ENCODE data around the gene ADAD2.
"Not testable (repeated sequence)": the region's sequence is repeated elsewhere in the genome, so short reads cannot be mapped to it uniquely, and the experiment has no call there.

Gene ADAD2

DNA sequence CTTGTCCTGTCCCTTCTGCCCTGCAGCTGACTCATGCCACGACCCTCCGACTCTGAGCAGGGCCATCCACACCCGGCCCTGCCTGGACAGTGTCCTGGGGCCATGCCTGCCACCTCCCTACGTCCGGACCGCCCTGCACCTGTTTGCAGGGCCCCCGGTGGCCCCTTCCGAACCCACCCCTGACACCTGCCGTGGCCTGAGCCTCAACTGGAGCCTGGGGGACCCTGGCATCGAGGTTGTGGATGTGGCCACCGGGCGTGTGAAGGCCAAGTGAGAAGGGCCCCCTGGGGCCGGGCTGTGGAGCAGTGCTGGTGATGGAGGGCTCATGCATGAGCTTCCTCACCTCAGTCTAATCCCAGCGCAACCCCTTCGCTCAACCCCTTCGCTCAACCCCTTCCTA lies 5.1 kb downstream of the ADAD2 start:
- TF ChIP-seq POLR2A (IDR thresholded peaks at IDR 0.05; ENCODE audit: low read length), result no peak
- TF ChIP-seq GATA1 (IDR thresholded peaks at IDR 0.05; ENCODE audit: low read depth, low read length), result no peak
- DNase-seq, result no peak

DNA sequence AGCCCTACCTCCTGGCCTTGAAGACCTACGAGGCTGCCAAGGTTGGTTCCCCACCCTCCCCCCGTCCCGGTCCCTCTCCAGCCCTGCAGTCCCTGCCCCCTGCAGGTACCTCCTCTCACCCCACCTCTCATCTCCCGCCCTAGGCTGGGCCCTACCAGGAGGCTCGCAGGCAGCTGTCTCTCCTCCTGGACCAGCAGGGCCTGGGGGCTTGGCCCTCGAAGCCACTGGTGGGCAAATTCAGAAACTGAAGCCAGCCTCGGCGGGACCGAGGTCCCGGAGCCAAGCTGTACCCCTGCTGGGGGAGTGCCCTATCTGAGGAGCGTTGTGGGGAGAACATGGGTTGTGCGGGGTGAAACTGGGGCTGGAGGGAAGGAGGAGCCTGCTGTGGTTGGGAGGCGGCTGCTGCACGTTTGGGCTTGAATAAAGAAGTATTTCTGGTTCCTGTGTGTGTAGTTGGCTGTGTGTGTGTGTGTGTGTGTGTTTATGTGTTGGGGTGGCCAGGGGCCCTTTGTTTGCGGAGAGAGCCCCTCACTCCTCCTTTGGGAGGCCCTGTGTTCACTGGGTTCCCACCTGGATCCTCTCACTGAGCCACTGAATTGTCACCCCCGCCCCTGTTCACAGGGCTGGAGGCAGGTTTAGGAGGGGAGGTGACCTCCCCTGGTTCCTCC lies 5.9 kb downstream of the ADAD2 start:
- TF ChIP-seq POLR2A (IDR thresholded peaks at IDR 0.05; ENCODE audit: low read length) (no peak), GATA1 (IDR thresholded peaks at IDR 0.05; ENCODE audit: low read depth, low read length) (no peak)
- DNase-seq, result no peak

DNA sequence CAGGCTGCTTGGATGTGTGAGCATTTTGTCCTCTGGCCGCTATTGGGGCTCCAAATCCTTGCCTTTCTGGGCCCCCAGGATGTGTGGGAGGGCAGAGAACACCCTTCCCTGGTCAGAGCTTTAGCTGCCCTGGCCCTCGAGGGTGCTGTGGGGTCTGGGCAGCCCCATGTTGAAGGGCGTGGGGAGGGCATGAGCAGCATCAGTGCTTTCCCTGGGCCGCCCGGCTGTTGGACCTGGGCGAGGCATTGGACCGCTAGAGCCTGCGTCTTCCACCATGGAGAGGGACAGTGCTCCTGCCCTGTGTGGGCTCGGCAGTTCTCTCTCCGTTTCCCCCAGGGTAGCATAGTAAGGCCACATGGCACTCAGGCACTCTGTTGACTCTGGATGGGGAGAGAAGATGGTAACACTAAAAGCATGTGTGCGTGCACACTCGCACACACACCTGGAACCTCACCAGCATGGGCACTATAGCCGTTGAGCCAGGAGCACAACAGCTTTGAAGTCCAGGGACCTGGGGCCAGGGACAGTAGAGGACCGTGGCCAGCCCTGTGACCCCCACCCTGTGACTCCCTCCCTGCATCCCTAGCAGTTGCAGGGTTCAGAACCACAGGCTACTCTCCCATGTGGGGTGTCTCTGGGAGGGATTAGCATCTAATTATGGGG lies 6.6 kb downstream of the ADAD2 start:
- no peak for DNase-seq
- TF ChIP-seq GATA1 (IDR thresholded peaks at IDR 0.05; ENCODE audit: low read depth, low read length) (no peak), POLR2A (IDR thresholded peaks at IDR 0.05; ENCODE audit: low read length) (no peak)

DNA sequence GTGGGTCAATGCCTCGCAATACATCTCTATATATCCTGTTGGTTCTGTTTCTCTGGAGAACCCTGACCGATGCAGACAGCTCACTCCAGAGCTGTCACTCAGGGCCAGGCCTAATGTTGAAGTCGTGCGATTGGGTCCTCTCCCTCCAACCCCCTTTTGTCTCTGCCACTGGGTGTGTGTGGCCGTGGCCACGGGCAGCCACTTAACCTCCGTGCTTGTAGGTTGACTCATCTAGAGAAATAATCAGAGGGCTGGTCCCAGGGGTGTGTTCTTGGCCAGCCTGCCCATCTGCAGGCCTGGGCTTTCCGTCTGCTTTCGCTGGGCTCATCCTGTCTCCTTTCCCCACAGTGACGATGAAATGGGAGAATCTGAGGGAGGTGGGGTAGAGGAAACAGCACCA lies 7.4 kb downstream of the ADAD2 start:
- no peak for DNase-seq

DNA sequence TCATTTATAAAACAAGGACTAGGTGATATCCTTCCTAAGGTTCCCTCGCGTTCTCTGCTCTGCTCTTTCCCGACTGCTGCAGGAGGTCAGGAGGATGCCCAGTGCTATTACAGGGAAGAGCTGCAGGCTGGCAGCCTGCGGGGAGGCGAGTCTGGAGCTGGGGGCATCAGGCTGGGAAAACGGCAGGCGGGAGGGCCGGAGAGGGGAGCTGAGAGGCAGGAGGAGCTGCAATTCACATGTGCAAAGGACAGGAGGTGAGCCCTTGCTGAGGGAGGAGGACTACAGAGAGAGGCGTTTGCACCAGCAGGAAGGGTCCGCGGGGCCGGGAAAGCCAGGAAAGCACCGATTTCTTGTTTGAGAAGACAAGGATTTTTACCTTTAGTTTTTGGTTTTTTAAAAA lies 8.1 kb downstream of the ADAD2 start:
- DNase-seq, result no peak
- TF ChIP-seq GATA1 (IDR thresholded peaks at IDR 0.05; ENCODE audit: low read depth, low read length) (no peak), POLR2A (IDR thresholded peaks at IDR 0.05; ENCODE audit: low read length) (no peak)

More for the DNA sequence above, 7.4 kb downstream of the ADAD2 start:
- no peak for TF ChIP-seq GATA1 (IDR thresholded peaks at IDR 0.05; ENCODE audit: low read depth, low read length)
- TF ChIP-seq POLR2A (IDR thresholded peaks at IDR 0.05; ENCODE audit: low read length), result no peak

DNA sequence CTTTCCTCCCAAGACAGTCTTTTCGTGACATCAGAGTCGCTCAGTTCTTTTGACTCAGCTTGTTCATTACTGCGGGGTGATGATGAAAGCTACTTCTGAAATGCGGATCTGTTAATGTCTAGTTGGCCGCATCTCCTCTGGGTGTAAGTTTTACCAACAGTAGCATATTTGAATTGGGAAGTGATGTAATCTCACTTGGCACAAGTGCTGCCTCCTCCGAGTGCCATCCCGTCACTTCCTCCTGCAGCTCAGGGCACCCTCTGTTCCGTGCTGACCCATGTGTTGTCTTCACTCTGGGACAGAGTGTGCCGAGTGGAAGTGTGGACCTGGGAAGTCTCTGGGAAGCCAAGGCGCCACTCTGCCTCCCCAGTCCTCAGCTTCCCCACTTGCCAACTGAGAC lies 8.9 kb downstream of the ADAD2 start:
- TF ChIP-seq GATA1 (IDR thresholded peaks at IDR 0.05; ENCODE audit: low read depth, low read length) (no peak), POLR2A (IDR thresholded peaks at IDR 0.05; ENCODE audit: low read length) (no peak)
- DNase-seq, result no peak

DNA sequence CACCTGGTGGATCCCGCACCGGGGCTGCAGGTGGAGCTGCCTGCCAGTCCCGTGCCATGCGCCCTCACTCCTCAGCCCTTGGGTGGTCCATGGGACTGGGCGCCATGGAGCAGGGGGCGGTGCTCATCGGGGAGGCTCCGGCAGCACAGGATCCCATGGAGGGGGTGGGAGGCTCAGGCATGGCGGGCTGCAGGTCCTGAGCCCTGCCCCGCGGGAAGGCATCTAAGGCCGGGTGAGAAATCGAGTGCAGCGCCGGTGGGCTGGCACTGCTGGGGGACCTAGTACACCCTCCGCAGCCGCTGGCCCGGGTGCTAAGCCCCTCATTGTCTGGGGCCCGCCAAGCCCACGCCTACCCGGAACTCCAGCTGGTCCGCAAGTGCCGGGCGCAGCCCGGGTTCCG lies 13.6 kb downstream of the ADAD2 start:
- DNase-seq, result not testable (repeated sequence)

DNA sequence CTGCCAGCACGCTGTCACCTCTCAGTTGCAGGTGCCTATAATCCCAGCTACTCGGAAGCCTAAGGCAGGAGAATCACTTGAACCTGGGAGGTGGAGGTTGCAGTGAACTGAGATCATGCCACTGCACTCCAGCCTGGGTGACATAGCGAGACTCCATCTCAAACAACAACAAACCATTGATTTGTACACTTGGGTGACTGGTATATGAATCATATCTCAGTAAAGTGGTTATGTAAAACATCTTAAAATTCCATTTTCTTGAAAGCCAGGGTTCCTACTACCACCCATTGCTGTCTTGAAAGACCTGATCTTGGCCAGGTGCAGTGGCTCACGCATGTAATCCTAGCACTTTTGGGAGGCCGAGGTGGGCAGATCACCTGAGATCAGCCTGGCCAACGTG lies 14.2 kb downstream of the ADAD2 start:
- DNase-seq, result not testable (repeated sequence)

DNA sequence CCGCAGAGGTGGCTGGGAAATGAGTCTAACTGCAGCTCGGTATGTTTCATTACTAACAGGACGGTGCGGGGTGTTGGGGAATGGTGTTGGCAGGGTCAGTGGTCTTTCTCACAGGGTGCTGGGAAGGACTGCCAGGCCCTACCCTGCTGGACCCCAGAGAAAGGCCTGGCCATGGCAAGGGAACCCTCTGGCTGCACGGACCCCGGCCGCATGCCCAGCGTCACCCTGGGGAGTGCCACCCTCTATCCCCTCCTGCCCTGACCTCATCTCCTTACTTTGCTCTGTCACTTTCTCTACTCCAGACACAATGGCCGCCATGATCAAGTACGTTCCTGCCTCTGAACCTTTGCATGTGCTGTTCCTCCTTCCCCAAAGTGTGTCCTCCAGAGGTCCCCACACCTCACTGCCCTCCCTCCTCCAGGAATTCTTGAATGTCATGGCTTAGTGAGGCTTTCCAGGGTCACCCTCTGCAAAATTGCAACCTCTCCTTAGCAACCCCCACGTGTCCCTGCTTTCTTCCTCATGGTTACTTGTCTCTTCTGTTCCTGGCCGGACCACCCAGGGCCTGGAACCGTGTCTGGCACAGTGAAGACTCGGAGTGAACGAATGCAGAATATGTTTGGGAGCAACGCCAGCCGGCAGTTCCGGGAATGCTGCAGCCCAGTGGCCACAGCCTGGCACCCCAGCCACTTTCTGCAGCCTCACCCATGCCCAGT lies 15.2 kb downstream of the ADAD2 start:
- TF ChIP-seq GATA1 (IDR thresholded peaks at IDR 0.05; ENCODE audit: low read depth, low read length), result no peak
- no peak for TF ChIP-seq POLR2A (IDR thresholded peaks at IDR 0.05; ENCODE audit: low read length)
- no peak for DNase-seq

DNA sequence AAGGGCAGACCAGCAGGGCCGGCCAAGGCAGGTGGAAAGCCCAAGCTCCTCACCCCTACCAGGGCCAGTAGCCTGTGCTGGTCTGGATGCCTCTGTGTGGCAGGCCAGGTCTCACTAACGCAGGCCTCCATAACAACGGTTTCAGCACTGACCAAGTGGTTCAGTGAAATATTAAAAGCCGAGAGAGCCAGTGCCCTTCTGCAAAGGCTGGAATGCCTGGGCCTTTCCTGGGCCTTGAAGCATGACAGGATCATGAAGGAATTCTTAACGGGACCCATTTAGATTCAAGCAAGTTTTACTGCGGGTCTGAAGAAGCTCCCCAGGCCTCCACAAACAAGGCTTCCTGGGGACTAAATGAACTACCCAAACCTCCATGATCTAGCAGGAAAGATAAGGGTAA lies 16.3 kb downstream of the ADAD2 start:
- no peak for TF ChIP-seq GATA1 (IDR thresholded peaks at IDR 0.05; ENCODE audit: low read depth, low read length)
- no peak for TF ChIP-seq POLR2A (IDR thresholded peaks at IDR 0.05; ENCODE audit: low read length)
- no peak for DNase-seq

DNA sequence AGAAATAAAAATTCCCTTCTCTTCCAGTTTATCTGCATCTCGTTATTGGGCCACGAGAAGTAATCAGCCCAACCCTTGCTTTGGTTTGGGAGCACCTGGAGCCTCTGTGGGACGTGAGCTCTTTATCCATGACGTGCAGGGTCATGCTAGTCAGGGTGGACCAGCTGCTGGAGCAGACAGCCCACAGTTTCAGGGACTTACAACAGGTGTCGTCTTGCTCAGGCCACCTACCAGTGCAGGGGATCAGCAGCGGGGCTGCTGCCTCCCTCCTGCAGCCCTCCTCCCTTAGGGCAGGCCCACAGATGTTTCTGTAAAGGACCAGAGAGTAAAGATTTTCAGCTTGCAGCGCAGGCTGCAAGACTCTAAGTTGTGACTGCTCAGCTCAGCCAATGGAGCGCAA lies 16.9 kb downstream of the ADAD2 start:
- DNase-seq, result no peak

DNA sequence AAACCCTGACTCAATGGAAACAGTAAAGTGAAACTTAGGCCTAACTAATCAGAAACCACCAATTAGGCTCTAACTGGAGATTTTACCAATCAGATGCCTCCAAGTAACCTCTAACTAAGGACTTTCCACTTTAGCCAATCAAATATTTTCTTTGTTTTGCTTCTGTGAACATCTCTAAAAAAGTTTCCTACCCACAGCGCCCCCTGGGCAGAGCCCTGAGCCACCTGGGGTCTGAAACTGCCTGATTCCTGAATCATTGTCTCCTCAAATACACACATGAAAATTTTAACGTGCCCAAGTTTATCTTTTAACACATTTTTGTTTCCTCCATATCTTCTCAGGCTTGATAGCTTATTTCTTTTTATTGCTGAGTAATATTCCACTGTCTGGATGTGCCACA lies 19.0 kb downstream of the ADAD2 start:
- no peak for DNase-seq
- no peak for TF ChIP-seq POLR2A (IDR thresholded peaks at IDR 0.05; ENCODE audit: low read length)
- no peak for TF ChIP-seq GATA1 (IDR thresholded peaks at IDR 0.05; ENCODE audit: low read depth, low read length)

More for the DNA sequence above, 16.9 kb downstream of the ADAD2 start:
- TF ChIP-seq GATA1 (IDR thresholded peaks at IDR 0.05; ENCODE audit: low read depth, low read length) (no peak), POLR2A (IDR thresholded peaks at IDR 0.05; ENCODE audit: low read length) (no peak)

DNA sequence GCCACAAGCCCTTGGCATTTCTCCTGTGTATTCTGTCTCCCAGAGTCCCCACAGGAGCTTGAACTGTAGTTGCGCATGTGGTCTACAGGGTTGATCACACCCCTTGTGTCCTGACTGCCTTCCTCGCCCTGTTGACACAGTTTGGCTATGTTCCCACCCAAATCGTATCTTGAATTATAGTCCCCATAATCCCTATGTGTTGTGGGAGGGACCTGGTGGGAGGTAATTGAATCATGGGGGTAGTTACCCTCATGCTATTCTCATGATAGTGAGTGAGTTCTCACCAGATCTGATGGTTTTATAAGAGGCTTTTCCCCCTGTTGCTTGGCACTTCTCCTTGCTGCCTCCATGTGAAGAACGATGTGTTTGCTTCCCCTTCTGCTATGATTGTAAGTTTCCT lies 21.2 kb downstream of the ADAD2 start:
- TF ChIP-seq POLR2A (IDR thresholded peaks at IDR 0.05; ENCODE audit: low read length) (no peak), GATA1 (IDR thresholded peaks at IDR 0.05; ENCODE audit: low read depth, low read length) (no peak)
- DNase-seq, result no peak

DNA sequence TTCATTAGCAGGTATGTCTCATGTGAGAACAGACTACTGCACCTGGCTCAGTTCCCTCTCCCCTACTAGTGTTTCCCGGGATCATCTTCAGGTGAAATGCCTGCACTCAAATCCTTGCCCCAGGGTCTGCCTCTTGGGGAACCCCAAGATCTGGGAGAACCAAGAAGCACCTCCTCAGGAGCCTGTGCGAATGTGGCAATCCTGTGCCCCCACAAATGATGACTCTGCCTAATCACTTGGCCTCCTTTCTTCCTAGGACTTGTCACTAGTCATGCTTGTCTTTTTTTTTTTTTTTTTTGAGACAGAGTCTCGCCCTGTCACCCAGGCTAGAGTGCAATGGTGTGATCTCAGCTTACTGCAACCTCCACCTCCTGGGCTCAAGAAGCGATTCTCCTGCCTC lies 21.7 kb downstream of the ADAD2 start:
- no peak for TF ChIP-seq POLR2A (IDR thresholded peaks at IDR 0.05; ENCODE audit: low read length)
- no peak for TF ChIP-seq GATA1 (IDR thresholded peaks at IDR 0.05; ENCODE audit: low read depth, low read length)
- DNase-seq, result no peak

Data from erythroblast (primary cell).